Mucosa of rectum (tissue), 2 donors: ENCODE results near the gene SSTR1.

Source experiments
- H3K27ac ChIP-seq, 2 donors: one replicate each; pipeline ENCODE4 v1.7.0; 2013; ENCODE audit warnings: inconsistent platforms in 2 of 2, low read depth in 2 of 2, low read length in 2 of 2
- H3K27me3 ChIP-seq, 2 donors: one replicate each; pipeline ENCODE4 v1.7.0; 2013; ENCODE audit warnings: low read length in 2 of 2; ENCODE audit not compliant: control insufficient read depth in 2 of 2, insufficient read depth in 2 of 2
- H3K36me3 ChIP-seq, 2 donors: one replicate each; pipeline ENCODE4 v1.7.0; 2013; ENCODE audit warnings: low read length in 2 of 2; ENCODE audit not compliant: control insufficient read depth in 2 of 2, insufficient read depth in 2 of 2
- H3K4me1 ChIP-seq, 2 donors: one replicate each; pipeline ENCODE4 v1.7.0; 2013; ENCODE audit warnings: low read length in 2 of 2, mild to moderate bottlenecking in 1 of 2; ENCODE audit not compliant: control insufficient read depth in 2 of 2, insufficient read depth in 2 of 2
- H3K4me3 ChIP-seq, 2 donors: one replicate each; pipeline ENCODE4 v1.7.0; 2013; ENCODE audit warnings: low read length in 2 of 2
- H3K9ac ChIP-seq, 2 donors: one replicate each; pipeline ENCODE4 v1.7.0; 2013; ENCODE audit warnings: low read length in 2 of 2, low read depth in 1 of 2, mild to moderate bottlenecking in 1 of 2
- H3K9me3 ChIP-seq, 2 donors: one replicate each; pipeline ENCODE4 v1.7.0; 2013; ENCODE audit warnings: low read length in 2 of 2; ENCODE audit not compliant: control insufficient read depth in 2 of 2
- donor health status: healthy.
- donor health status: Normal muscosa, but diverticular disease.

Gene SSTR1

GRCh38 chr14:38233218-38233617 is 25.5 kb downstream of the SSTR1 start:
- Histone ChIP-seq H3K4me3 (no peak overlapping the region), H3K9ac (no peak overlapping the region), H3K27ac (no peak overlapping the region), H3K4me1 (no peaks in the 10 kb centered on the region), H3K36me3 (no peaks in the 10 kb centered on the region), H3K9me3 (no peaks in the 10 kb centered on the region), H3K27me3 (no peaks in the 10 kb centered on the region)

GRCh38 chr14:38238332-38238731 is 30.6 kb downstream of the SSTR1 start:
- no peak overlapping the region for H3K4me3 ChIP-seq

GRCh38 chr14:38238878-38239277 is 31.2 kb downstream of the SSTR1 start:
- H3K36me3 ChIP-seq: no peaks in the 10 kb centered on the region
- no peaks in the 10 kb centered on the region for H3K9me3 ChIP-seq
- H3K4me3 ChIP-seq: no peak overlapping the region
- no peaks in the 10 kb centered on the region for H3K27me3 ChIP-seq
- no peak overlapping the region for H3K27ac ChIP-seq
- no peaks in the 10 kb centered on the region for H3K4me1 ChIP-seq
- no peak overlapping the region for H3K9ac ChIP-seq

More at GRCh38 chr14:38238332-38238731, 30.6 kb downstream of the SSTR1 start:
- no peaks in the 10 kb centered on the region for H3K27me3 ChIP-seq
- no peak overlapping the region for H3K27ac ChIP-seq
- H3K36me3 ChIP-seq: no peaks in the 10 kb centered on the region
- H3K9me3 ChIP-seq: no peaks in the 10 kb centered on the region
- H3K9ac ChIP-seq: no peak overlapping the region
- H3K4me1 ChIP-seq: no peaks in the 10 kb centered on the region

GRCh38 chr14:38243696-38244240 is 36.1 kb downstream of the SSTR1 start:
- H3K9me3 ChIP-seq: no peaks in the 10 kb centered on the region
- no peak overlapping the region for H3K27ac ChIP-seq
- H3K4me3 ChIP-seq: no peak overlapping the region
- no peaks in the 10 kb centered on the region for H3K27me3 ChIP-seq
- H3K4me1 ChIP-seq: no peaks in the 10 kb centered on the region
- H3K9ac ChIP-seq: no peak overlapping the region
- no peaks in the 10 kb centered on the region for H3K36me3 ChIP-seq

- H3K4me1 ChIP-seq: no peaks in the 10 kb centered on the region
- H3K9me3 ChIP-seq: no peaks in the 10 kb centered on the region
- H3K4me3 ChIP-seq: no peak overlapping the region
- H3K36me3 ChIP-seq: no peaks in the 10 kb centered on the region
- no peak overlapping the region for H3K9ac ChIP-seq
- H3K27ac ChIP-seq: no peak overlapping the region
- H3K27me3 ChIP-seq: no peaks in the 10 kb centered on the region
Measured at GRCh38 chr14:38248321-38249028, 40.8 kb downstream of the SSTR1 start.

- Histone ChIP-seq H3K27ac (no peak overlapping the region), H3K36me3 (no peaks in the 10 kb centered on the region), H3K4me3 (no peak overlapping the region), H3K27me3 (peaks cover 0 to 5% of the 10 kb centered on the region in 2 donors), H3K9ac (no peak overlapping the region), H3K4me1 (no peaks in the 10 kb centered on the region), H3K9me3 (no peaks in the 10 kb centered on the region)
Measured at GRCh38 chr14:38250331-38250730, 42.6 kb downstream of the SSTR1 start.

- peaks cover 0 to 5% of the 10 kb centered on the region in 2 donors for H3K27me3 ChIP-seq
- H3K27ac ChIP-seq: no peak overlapping the region
- no peaks in the 10 kb centered on the region for H3K36me3 ChIP-seq
- no peaks in the 10 kb centered on the region for H3K9me3 ChIP-seq
- H3K4me1 ChIP-seq: no peaks in the 10 kb centered on the region
- no peak overlapping the region for H3K4me3 ChIP-seq
- no peak overlapping the region for H3K9ac ChIP-seq
Measured at GRCh38 chr14:38252066-38252710, 44.5 kb downstream of the SSTR1 start.

- Histone ChIP-seq H3K9ac (no peak overlapping the region), H3K27ac (no peak overlapping the region), H3K4me3 (no peak overlapping the region)
Measured at GRCh38 chr14:38253676-38254075, 46.0 kb downstream of the SSTR1 start.

GRCh38 chr14:38254571-38255407 is 47.1 kb downstream of the SSTR1 start:
- Histone ChIP-seq H3K36me3 (no peaks in the 10 kb centered on the region), H3K27ac (peak overlapping the region in 1 of 2 donors; percentile 24), H3K27me3 (peaks cover 0 to 5% of the 10 kb centered on the region in 2 donors), H3K9me3 (no peaks in the 10 kb centered on the region), H3K4me1 (no peaks in the 10 kb centered on the region), H3K9ac (no peak overlapping the region), H3K4me3 (peak overlapping the region; percentile 13 to 52)

More at GRCh38 chr14:38253676-38254075, 46.0 kb downstream of the SSTR1 start:
- Histone ChIP-seq H3K9me3 (no peaks in the 10 kb centered on the region), H3K27me3 (peaks cover 0 to 5% of the 10 kb centered on the region in 2 donors), H3K4me1 (no peaks in the 10 kb centered on the region), H3K36me3 (no peaks in the 10 kb centered on the region)

- peak overlapping the region; percentile 13 to 52 for H3K4me3 ChIP-seq
- peaks cover 0 to 5% of the 10 kb centered on the region in 2 donors for H3K27me3 ChIP-seq
- H3K9ac ChIP-seq: no peak overlapping the region
- no peaks in the 10 kb centered on the region for H3K36me3 ChIP-seq
- no peaks in the 10 kb centered on the region for H3K4me1 ChIP-seq
- H3K9me3 ChIP-seq: no peaks in the 10 kb centered on the region
- H3K27ac ChIP-seq: peak overlapping the region in 1 of 2 donors; percentile 47
Measured at GRCh38 chr14:38255408-38255672, 47.6 kb downstream of the SSTR1 start.
